Measurements from ENCODE around the gene NKX2-1. TPM values are rescaled to one million over a fixed set of nuclear protein-coding genes. Genes with fewer than 3 reads are reported as not detected.
A peak's percentile ranks its signal among the peaks of the same experiment; 100 is the strongest.

NKX2-1 gene
- total and polyA plus RNA-seq, 2 donors from 2014 or later = not detected

DNA sequence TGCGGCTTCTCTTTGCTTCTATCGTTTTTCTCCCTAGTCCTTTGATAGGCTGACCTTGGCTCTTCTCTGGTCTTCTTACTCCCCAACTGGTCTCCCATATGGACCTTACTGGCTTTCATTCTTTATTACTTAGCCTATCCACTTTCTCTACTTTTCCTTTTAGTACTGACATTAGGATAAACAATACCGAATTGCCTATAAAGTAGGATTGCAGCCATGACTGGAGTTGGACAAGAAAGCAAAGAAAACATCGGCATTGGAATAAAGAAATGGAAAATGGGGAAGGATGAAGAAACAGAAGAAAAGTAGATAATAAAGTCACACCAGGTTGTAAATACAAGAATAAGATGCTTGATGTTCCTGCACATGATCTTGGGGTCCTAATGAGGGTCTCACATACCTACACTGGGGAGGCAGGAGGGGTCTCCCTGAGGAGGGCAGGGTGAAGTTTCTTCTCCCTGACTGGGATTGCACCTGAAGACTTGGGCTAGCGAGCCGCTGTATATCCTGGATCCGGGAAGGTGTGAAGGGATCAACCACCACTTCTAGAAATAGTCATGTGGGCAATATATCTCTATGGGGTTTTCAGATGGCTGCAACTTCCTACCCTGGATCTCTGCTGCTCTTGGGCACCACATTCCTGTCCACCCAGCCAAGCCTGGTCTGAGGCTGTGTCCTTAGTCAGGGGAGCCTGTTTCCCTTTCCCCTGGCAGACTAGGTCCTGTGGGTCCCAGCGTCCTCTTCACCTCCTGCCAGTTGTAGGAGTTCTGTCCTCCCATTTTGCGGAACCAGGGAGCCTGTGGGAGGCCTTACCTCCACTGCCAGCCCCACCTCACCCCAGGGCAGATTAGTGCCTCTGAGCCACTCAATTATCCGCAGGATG lies 13.1 kb downstream of the NKX2-1 start:
- Histone ChIP-seq H3K4me3 (ENCODE audit: low read length in 3 of 3) (no peak overlapping the region), H3K9me3 (ENCODE audit: control insufficient read depth in 2 of 3, insufficient read depth in 1 of 3, low read length in 3 of 3) (no peaks in the 10 kb centered on the region), H3K27me3 (ENCODE audit: control insufficient read depth, insufficient read depth, low read length) (peaks cover 74% of the 10 kb centered on the region), H3K36me3 (ENCODE audit: control insufficient read depth in 2 of 3, insufficient read depth in 3 of 3, low read length in 3 of 3) (no peaks in the 10 kb centered on the region), H3K9ac (ENCODE audit: low read length in 3 of 3) (no peak overlapping the region), H3K27ac (ENCODE audit: low read depth in 2 of 2, low read length in 2 of 2) (no peak overlapping the region), H3K4me1 (ENCODE audit: control insufficient read depth in 2 of 3, insufficient read depth in 2 of 3, low read depth in 1 of 3, low read length in 3 of 3) (no peaks in the 10 kb centered on the region)
- DNase-seq = no peak
- intact Hi-C loops (cut with DNase I) = no loop called here
- FAIRE-seq = no peak
- TF ChIP-seq, protein P1, sequence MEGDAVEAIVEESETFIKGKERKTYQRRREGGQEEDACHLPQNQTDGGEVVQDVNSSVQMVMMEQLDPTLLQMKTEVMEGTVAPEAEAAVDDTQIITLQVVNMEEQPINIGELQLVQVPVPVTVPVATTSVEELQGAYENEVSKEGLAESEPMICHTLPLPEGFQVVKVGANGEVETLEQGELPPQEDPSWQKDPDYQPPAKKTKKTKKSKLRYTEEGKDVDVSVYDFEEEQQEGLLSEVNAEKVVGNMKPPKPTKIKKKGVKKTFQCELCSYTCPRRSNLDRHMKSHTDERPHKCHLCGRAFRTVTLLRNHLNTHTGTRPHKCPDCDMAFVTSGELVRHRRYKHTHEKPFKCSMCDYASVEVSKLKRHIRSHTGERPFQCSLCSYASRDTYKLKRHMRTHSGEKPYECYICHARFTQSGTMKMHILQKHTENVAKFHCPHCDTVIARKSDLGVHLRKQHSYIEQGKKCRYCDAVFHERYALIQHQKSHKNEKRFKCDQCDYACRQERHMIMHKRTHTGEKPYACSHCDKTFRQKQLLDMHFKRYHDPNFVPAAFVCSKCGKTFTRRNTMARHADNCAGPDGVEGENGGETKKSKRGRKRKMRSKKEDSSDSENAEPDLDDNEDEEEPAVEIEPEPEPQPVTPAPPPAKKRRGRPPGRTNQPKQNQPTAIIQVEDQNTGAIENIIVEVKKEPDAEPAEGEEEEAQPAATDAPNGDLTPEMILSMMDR (IDR thresholded peaks at IDR 0.05; ENCODE audit: borderline replicate concordance, extremely low read depth, insufficient read depth) = no peak

DNA sequence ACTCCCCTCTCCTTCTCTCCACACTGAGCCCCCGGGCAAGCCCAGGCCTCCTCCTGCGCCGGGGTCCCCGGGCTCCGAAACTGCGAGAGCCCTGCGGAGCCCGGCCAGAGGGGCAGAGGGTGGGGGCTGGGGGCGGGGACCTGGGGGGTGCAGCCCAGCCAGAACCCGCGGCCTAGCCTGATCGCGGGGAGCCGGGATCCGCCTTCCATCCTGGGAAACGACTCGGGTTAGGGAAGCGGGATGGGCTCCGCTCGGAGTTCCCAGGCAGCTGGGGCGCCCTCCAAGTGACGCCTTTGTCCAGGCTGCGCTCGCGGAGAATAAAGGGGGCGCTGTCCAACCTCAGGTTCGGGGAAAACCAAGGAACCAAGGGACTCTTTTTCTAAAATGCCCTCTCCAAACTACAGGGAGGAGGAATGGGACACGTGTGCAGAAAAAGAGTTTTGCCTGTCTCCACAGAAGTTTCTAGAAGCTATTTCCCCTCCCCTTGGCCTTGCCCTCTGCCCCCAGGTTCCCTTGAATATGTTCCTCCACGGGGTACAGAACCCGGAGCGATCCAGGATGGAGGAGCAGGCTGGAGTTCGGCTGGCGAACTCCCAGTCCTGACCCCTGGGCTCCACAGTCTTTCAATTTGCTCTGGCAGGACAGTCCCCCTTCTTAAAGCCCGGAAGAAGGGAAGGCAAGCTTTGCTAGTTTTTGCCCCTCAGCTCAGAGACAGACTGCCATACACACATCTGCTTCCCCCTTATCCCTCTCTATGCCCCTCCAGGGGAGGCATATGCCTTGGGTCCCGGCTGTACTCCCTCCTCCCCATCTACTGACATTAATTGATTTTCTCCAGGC lies 13.9 kb downstream of the NKX2-1 start:
- Histone ChIP-seq H3K9me3 (ENCODE audit: control insufficient read depth in 2 of 3, insufficient read depth in 1 of 3, low read length in 3 of 3) (no peaks in the 10 kb centered on the region), H3K4me3 (ENCODE audit: low read length in 3 of 3) (no peak overlapping the region), H3K9ac (ENCODE audit: low read length in 3 of 3) (no peak overlapping the region), H3K36me3 (ENCODE audit: control insufficient read depth in 2 of 3, insufficient read depth in 3 of 3, low read length in 3 of 3) (no peaks in the 10 kb centered on the region), H3K27ac (ENCODE audit: low read depth in 2 of 2, low read length in 2 of 2) (no peak overlapping the region), H3K4me1 (ENCODE audit: control insufficient read depth in 2 of 3, insufficient read depth in 2 of 3, low read depth in 1 of 3, low read length in 3 of 3) (no peaks in the 10 kb centered on the region), H3K27me3 (ENCODE audit: control insufficient read depth, insufficient read depth, low read length) (peaks cover 72% of the 10 kb centered on the region)
- DNase-seq (peak in 3 of 5 donors; percentile 29 to 48 (median 43)), FAIRE-seq (no peak)
- TF ChIP-seq, protein P1 (IDR thresholded peaks at IDR 0.05; ENCODE audit: borderline replicate concordance, extremely low read depth, insufficient read depth) = no peak
- intact Hi-C loops (cut with DNase I) = no loop called here

DNA sequence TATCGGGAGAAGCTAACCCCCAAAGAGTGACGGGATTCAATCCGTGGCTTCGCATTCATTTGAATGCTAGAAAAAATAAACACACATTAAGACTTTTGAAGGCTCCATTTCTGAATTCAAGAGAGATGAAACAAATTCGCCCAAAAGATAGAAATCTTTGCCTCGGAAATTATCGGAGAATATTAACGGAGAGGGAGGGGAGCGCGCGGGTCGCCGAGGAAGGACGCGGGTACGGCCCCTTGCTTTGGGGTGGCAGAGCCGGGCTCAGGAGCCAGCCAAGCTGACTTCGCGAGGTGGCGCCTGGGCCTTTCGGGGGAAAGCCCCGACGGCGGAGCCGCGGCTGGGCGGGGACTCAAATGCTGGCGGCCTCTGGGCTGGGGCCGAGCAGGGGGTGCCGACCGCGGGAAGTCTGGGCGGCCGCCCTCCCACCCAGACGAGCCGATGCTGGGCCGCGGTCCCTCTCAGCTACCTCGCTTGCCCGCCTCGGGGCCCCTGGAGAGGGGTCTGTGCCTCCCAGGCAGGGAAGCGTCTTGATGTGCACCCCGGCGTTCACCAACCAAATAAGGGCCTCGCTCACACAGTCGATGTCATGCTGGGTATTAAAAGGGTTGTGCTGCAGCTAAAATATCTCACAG lies 14.7 kb downstream of the NKX2-1 start:
- no peak for FAIRE-seq
- H3K4me1 ChIP-seq (ENCODE audit: control insufficient read depth in 2 of 3, insufficient read depth in 2 of 3, low read depth in 1 of 3, low read length in 3 of 3) = no peaks in the 10 kb centered on the region
- no peak overlapping the region for H3K4me3 ChIP-seq (ENCODE audit: low read length in 3 of 3)
- H3K9ac ChIP-seq (ENCODE audit: low read length in 3 of 3) = no peak overlapping the region
- intact Hi-C loops (cut with DNase I) = no loop called here
- DNase-seq = peak in 2 of 5 donors; percentile 26 to 67
- peaks cover 64% of the 10 kb centered on the region for H3K27me3 ChIP-seq (ENCODE audit: control insufficient read depth, insufficient read depth, low read length)
- no peak overlapping the region for H3K27ac ChIP-seq (ENCODE audit: low read depth in 2 of 2, low read length in 2 of 2)
- no peaks in the 10 kb centered on the region for H3K36me3 ChIP-seq (ENCODE audit: control insufficient read depth in 2 of 3, insufficient read depth in 3 of 3, low read length in 3 of 3)
- TF ChIP-seq, protein P1 (IDR thresholded peaks at IDR 0.05; ENCODE audit: borderline replicate concordance, extremely low read depth, insufficient read depth) = no peak
- H3K9me3 ChIP-seq (ENCODE audit: control insufficient read depth in 2 of 3, insufficient read depth in 1 of 3, low read length in 3 of 3) = no peaks in the 10 kb centered on the region

All from kidney (tissue), 14 donors.